HG03439 (cell line): Measurements from ENCODE around the gene TMEM33.
"Not testable (repeated sequence)": the region's sequence is repeated elsewhere in the genome, so short reads cannot be mapped to it uniquely, and the experiment has no call there.

Experiments
- ATAC-seq: cut with Tn5 transposase; IDR thresholded peaks from one replicate; pipeline ENCODE4 v1.9.1; 2021; ENCODE audit warnings: mild to moderate bottlenecking, moderate library complexity; ENCODE audit not compliant: unreplicated experiment

TMEM33 gene, protein sequence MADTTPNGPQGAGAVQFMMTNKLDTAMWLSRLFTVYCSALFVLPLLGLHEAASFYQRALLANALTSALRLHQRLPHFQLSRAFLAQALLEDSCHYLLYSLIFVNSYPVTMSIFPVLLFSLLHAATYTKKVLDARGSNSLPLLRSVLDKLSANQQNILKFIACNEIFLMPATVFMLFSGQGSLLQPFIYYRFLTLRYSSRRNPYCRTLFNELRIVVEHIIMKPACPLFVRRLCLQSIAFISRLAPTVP

DNA sequence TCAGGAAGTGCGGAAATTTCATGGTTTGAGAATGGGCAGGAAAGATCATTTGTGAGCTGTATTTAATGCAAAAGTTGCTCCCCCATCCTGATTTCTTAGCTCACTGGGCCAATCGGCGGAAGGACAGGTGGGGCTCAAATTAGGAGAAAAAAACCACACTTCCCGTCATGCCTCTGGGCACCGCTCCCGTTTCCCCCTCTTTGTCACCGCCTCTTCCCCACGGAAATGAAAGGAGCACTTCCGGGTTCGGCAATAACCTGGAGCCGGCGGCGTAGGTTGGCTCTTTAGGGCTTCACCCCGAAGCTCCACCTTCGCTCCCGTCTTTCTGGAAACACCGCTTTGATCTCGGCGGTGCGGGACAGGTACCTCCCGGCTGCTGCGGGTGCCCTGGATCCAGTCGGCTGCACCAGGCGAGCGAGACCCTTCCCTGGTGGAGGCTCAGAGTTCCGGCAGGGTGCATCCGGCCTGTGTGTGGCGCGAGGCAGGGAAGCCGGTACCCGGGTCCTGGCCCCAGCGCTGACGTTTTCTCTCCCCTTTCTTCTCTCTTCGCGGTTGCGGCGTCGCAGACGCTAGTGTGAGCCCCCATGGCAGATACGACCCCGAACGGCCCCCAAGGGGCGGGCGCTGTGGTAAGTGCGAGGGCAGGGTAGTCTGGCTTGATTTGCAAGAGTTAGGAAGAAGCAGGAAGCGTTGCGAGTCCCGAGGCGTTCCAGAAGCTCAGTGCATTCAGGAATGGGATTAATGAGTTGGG, at the start of gene TMEM33:
TSS of gene TMEM33 (plus strand) at position 529 of the 751 bp plus-strand sequence. CDS start at position 585, 56 bp downstream.
- ATAC-seq: peak; percentile 94

GRCh38 chr4:41885456-41885855, 49.8 kb upstream of the TMEM33 start:
- ATAC-seq: no peak

GRCh38 chr4:41887277-41887676, 48.0 kb upstream of the TMEM33 start:
- no peak for ATAC-seq

GRCh38 chr4:41887821-41888686, 47.2 kb upstream of the TMEM33 start:
- ATAC-seq: no peak

DNA sequence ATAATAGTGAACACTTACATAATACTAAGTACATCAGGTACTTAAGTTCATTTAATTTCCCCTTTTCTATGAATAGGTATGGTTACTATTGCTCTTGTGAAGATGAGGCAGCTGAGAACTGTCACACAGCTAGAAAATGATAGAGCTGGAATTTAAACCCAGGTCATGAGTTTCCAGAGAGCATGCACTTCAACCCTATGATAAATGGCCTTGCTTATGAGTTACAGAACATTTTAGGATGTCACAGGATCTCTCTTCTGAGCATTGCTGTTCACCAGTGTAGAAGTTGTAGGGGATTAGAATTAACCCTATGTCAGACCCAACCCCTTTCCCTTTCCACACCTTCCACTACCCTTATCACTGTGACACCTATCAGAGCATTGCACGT, 46.5 kb upstream of the TMEM33 start:
- ATAC-seq: no peak

DNA sequence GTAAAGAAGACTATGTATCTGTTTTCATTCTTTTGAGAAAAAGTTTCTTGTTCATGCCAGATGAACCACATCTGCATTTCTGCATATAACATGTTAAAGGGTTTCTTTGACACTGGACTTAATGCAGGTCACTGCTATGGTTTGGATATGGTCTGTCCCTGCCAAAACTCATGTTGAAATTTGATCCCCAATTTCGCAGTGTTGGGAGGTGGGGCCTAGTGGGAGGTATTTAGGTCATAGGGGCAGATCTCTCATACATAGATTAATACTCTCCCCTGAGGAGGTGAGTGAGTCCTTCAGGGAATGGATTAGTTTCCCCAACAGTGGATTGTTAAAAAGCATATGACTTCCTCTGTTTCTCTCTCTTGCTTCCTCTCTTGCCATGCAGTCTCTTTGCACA, 45.9 kb upstream of the TMEM33 start:
- ATAC-seq: no peak

- ATAC-seq: no peak
These were observed 45.1 kb upstream of the TMEM33 start for GRCh38 chr4:41890085-41890484.

GRCh38 chr4:41896648-41897047, 38.6 kb upstream of the TMEM33 start:
- no peak for ATAC-seq

DNA sequence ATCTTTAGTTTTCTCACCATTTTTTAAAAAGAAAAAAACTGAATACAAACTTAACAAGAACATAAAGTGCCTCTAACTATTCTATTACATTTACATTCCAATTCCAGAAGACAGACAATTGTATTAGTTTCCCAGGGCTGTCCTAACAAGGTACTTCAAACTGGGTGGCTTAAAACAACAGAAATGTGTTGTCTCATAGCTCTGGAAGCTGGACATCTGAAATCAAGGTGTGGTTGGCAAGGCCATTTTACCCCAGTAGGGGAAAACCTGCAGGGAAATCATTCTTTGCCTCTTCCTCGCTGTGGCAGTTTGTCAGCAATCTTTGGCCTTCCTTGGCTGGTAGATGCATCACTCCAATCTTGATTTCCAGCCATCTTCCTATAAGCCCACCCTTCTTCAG, 37.5 kb upstream of the TMEM33 start:
- no peak for ATAC-seq

- ATAC-seq: not testable (repeated sequence)
These were observed 26.1 kb upstream of the TMEM33 start for GRCh38 chr4:41909136-41909535.

DNA sequence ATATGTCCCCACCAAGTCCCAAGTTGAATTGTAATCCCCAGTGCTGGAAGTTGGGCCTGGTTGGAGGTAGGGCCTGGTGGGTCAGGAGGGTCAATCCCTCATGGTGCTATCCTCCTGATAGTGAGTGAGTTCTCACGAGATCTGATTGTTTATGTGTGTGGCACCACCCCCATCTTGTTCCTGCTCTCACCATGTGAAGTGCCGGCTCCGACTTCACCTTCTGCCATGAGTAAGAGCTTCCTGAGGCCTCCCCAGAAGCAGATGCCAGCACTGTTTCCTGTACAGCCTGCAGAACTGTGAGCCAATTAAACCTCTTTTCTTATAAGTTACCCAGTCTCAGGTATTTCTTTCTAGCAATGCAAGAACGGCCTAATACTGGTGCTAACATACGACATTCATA, 22.7 kb upstream of the TMEM33 start:
- ATAC-seq: no peak

DNA sequence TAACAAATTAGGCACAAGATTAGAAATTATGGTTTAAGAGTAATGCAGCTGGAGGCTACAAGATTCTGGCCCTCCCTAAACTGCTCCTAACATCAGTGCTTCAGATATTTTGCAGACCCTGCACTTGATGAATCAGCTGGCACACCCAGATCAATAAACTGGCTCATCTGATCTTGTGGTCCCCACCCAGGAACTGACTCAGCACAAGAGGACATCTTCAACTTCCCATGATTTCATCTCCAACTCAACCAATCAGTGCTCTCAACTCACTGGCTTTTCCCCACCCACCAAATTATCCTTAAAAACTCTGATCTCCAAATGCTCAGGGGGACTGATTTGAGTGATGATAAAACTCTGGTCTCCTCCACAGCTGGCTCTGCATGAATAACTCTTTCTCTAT, 21.7 kb upstream of the TMEM33 start:
- ATAC-seq: no peak

DNA sequence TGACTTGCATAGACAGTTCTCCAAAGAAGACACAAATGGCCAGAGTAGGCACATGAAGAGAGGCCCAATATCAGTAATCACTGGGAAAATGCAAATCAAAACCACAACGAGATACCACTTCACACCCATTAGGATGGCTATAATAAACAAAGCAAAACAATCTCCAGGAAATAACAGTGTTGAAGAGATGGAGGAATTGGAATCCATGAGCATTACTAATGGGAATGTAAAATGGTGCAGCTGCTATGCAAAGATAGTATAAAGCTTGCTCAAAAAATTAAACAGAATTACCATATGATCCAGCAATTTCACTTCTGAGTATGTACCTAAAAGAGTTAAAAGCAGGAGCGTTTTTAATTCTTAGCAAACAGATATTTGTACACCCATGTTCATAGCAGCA, 17.0 kb upstream of the TMEM33 start:
- no peak for ATAC-seq

DNA sequence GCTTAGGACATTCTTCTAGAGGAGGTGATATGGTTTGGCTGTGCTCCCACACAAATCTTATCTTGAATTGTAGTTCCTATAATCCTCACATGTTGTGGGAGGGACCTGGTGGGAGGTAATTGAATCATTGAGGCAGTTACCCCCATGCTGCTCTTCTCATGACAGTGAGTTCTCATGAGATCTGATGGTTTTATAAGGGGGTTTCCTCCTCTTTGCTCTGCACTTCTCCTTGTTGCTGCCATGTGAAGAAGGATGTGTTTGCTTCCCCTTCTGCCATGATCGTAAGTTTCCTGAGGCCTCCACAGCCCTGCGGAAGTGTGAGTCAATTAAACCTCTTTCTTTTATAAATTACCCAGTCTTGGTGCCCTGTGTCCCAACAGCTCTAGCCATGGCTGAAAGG, 14.8 kb upstream of the TMEM33 start:
- ATAC-seq: not testable (repeated sequence)

- no peak for ATAC-seq
These were observed 13.8 kb upstream of the TMEM33 start for GRCh38 chr4:41921476-41921875.

- ATAC-seq: no peak
These were observed 7.3 kb upstream of the TMEM33 start for GRCh38 chr4:41927796-41928499.

- no peak for ATAC-seq
These were observed 4.9 kb upstream of the TMEM33 start for GRCh38 chr4:41930139-41930831.

GRCh38 chr4:41932988-41933387, 2.2 kb upstream of the TMEM33 start:
- ATAC-seq: no peak

GRCh38 chr4:41933997-41934503, 1.2 kb upstream of the TMEM33 start:
- ATAC-seq: no peak

DNA sequence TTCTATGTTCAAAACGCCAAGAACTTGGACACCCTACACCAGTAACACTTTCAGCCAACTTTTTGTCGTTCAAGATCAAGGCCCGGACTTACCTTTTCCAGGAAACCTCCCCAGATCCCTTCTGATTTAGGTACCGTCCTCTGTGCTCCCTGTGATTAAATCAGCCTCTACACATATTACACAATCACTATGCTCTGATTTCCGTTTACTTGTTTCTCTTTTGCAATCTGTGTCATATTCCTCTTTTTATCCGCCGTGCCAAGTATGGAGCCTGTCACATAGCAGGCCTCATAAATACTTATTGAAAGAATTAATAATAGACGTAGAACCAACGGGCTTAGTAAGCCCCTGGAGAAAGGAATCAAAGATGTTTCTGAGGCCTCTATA, 722 bp upstream of the TMEM33 start:
- ATAC-seq: no peak
